Fibroblast of skin of scalp (primary cell): ENCODE results near the gene RCE1.

Experiments used
- DNase-seq: peaks from one replicate; pipeline ENCODE4 v3.0.0-alpha.2; 2013

RCE1 gene

GRCh38 chr11:66857234-66857926 is 14.1 kb downstream of the RCE1 start:
- DNase-seq: no peak

GRCh38 chr11:66857927-66858185 is 14.6 kb downstream of the RCE1 start:
- no peak for DNase-seq

GRCh38 chr11:66858186-66858938 is 15.1 kb downstream of the RCE1 start:
- DNase-seq: no peak

GRCh38 chr11:66858939-66859685 is 15.9 kb downstream of the RCE1 start:
- no peak for DNase-seq

- DNase-seq: no peak
These were observed 16.6 kb downstream of the RCE1 start for GRCh38 chr11:66859686-66860448.

- no peak for DNase-seq
These were observed 17.2 kb downstream of the RCE1 start for GRCh38 chr11:66860449-66860831.

- DNase-seq: no peak
These were observed 18.0 kb downstream of the RCE1 start for GRCh38 chr11:66861038-66861773.

- no peak for DNase-seq
These were observed 18.7 kb downstream of the RCE1 start for GRCh38 chr11:66861774-66862558.

GRCh38 chr11:66862559-66863037 is 19.4 kb downstream of the RCE1 start:
- no peak for DNase-seq

GRCh38 chr11:66863428-66864125 is 20.3 kb downstream of the RCE1 start:
- no peak for DNase-seq

- no peak for DNase-seq
These were observed 21.1 kb downstream of the RCE1 start for GRCh38 chr11:66864172-66864901.

GRCh38 chr11:66864924-66865697 is 21.9 kb downstream of the RCE1 start:
- DNase-seq: no peak

GRCh38 chr11:66866007-66866406 is 22.8 kb downstream of the RCE1 start:
- DNase-seq: no peak

- DNase-seq: no peak
These were observed 23.3 kb downstream of the RCE1 start for GRCh38 chr11:66866511-66866986.

GRCh38 chr11:66867425-66868040 is 24.3 kb downstream of the RCE1 start:
- no peak for DNase-seq

- no peak for DNase-seq
These were observed 25.0 kb downstream of the RCE1 start for GRCh38 chr11:66868082-66868725.

- DNase-seq: no peak
These were observed 25.7 kb downstream of the RCE1 start for GRCh38 chr11:66868726-66869566.
